Right lobe of liver (tissue), 6 donors: ENCODE measurements around the gene PARP8. TPM values are rescaled to one million over a fixed set of nuclear protein-coding genes. Genes with fewer than 3 reads are reported as not detected.
"Not testable (repeated sequence)": the region's sequence is repeated elsewhere in the genome, so short reads cannot be mapped to it uniquely, and the experiment has no call there.

Experiments used
- ATAC-seq, 4 donors: fragments of 200-7000 bp; cut with Tn5 transposase; one replicate each; pipeline ENCODE4 v1.9.1; 2020; ENCODE audit warnings: mild to moderate bottlenecking in 4 of 4, moderate library complexity in 4 of 4
- DNase-seq, 3 donors: peaks; one replicate each; pipeline ENCODE4 v3.0.0-alpha.2; 2020
- H3K27ac ChIP-seq, 3 donors: fragments of 200-600 bp; one replicate each; pipeline ENCODE4 v1.8.0; 2022
- H3K27me3 ChIP-seq, 2 donors: fragments of 200-600 bp; one replicate each; pipeline ENCODE4 v1.8.0; 2022
- H3K36me3 ChIP-seq, 4 donors: fragments of 200-600 bp; sonication (generic) in 1 of 4; one replicate each; pipeline versions ENCODE4 v1.5.1 to v1.8.0; 2017 to 2022; ENCODE audit warnings: control low read depth in 1 of 4
- H3K4me1 ChIP-seq, 4 donors: fragments of 200-600 bp; sonication (generic) in 1 of 4; one replicate each; pipeline versions ENCODE4 v1.5.1 to v1.8.0; 2017 to 2022; ENCODE audit warnings: control low read depth in 1 of 4
- H3K4me3 ChIP-seq, 3 donors: fragments of 200-600 bp; one replicate each; pipeline ENCODE4 v1.8.0; 2022
- H3K9me3 ChIP-seq, 4 donors: fragments of 200-600 bp; sonication (generic) in 1 of 4; one replicate each; pipeline versions ENCODE4 v1.5.1 to v1.8.0; 2017 to 2022; ENCODE audit warnings: control low read depth in 1 of 4
- CTCF ChIP-seq, 4 donors: fragments of 200-600 bp in 3 of 4; fragments of 450-650 bp in 1 of 4; IDR thresholded peaks; one replicate each; pipeline versions ENCODE4 v1.5.1 to v1.8.0; 2016 to 2022; ENCODE audit warnings: antibody characterized with exemption in 4 of 4, mild to moderate bottlenecking in 2 of 4
- POLR2A ChIP-seq: fragments of 450-650 bp; IDR thresholded peaks from one replicate; pipeline ENCODE4 v1.6.1; 2017; ENCODE audit warnings: antibody characterized with exemption, mild to moderate bottlenecking
- WGBS: methylation state at CpG from one replicate; pipeline ENCODE4 v1.1.6; 2018; ENCODE audit warnings: low coverage, low lambda C conversion rate; ENCODE audit not compliant: insufficient coverage; ENCODE audit errors: missing lambda C conversion rate; 5-methylcytosine and 5-hydroxymethylcytosine counted together
- intact Hi-C, 2 donors: fragments of 100-400 bp; cut with DNase I; formaldehyde crosslinking; loops; one replicate each; pipeline versions ENCODE4 v1.11.2 to v1.14.1; 2022
- total RNA-seq, 6 experiments: library from RNA; depleted of rRNA in 2 of 6; stranded (reverse); fragments of >200 nt in 2 of 6; fragmentation: NEBNext Ultra II Directional in 3 of 6; extraction: Animal tissue kit (Norgen Biotek cat#: 25700) in 3 of 6; gene quantifications; one replicate each; pipeline versions ENCODE4 v1.1.0 to v1.2.4, GENCODE V29; 2016 to 2023
- donor health status: DM: no; HTN: yes; CAD: no.
- donor health status: DM: no; HTN: no; CAD: no.
- donor health status: DM: no; HTN: no; CAD: no.
- donor health status: DM: no; HTN: yes; CAD: no.
- donor health status: DM: no; HTN: yes; CAD: no.

PARP8 gene
- total RNA-seq, 6 experiments from 2014 or later = 4.9 to 14.1 (median 10.1) TPM

DNA sequence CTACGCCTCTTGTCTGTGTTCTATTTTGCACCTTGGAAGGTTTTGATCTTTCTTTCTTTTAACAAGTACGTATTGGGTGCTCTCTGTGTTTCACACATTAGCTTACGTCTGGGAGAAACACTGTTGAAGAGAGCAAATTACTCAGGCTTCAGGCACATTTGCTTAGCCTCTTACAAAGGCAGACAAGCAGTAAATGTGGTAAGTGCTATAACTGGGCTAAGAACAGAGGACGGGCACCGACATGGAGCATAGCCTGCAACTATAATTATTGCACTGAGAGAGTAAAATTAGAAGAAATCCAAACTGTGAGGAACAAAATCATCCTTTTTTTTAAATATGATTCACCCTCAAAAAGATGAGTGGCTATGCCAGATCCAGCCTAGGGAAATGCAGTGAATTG lies 9.4 kb upstream of the PARP8 start:
- TF ChIP-seq CTCF (IDR thresholded peaks at IDR 0.05) = no peak
- no peak for TF ChIP-seq POLR2A
- no peaks in the 10 kb centered on the region for H3K4me1 ChIP-seq
- no peaks in the 10 kb centered on the region for H3K9me3 ChIP-seq
- no peak for DNase-seq
- H3K36me3 ChIP-seq = no peaks in the 10 kb centered on the region
- no peak overlapping the region for H3K27ac ChIP-seq
- H3K4me3 ChIP-seq = no peak overlapping the region
- H3K27me3 ChIP-seq = no peaks in the 10 kb centered on the region
- intact Hi-C loops = no loop called here
- no peak for ATAC-seq
- WGBS = 81% methylated on average over 5 of the region's 5 CpGs

GRCh38 chr5:50658246-50658645 lies 8.2 kb upstream of the PARP8 start:
- H3K36me3 ChIP-seq = no peaks in the 10 kb centered on the region
- H3K4me3 ChIP-seq = no peak overlapping the region
- DNase-seq = no peak
- ATAC-seq = no peak
- intact Hi-C loops = no loop called here
- H3K27me3 ChIP-seq = no peaks in the 10 kb centered on the region
- H3K27ac ChIP-seq = no peak overlapping the region
- WGBS = 63% methylated on average over 1 of the region's 1 CpG
- H3K4me1 ChIP-seq = no peaks in the 10 kb centered on the region
- TF ChIP-seq CTCF (IDR thresholded peaks at IDR 0.05) (no peak), POLR2A (no peak)
- no peaks in the 10 kb centered on the region for H3K9me3 ChIP-seq

GRCh38 chr5:50663636-50664035 lies 2.8 kb upstream of the PARP8 start:
- H3K4me1 ChIP-seq = no peaks in the 10 kb centered on the region
- no peak for TF ChIP-seq CTCF (IDR thresholded peaks at IDR 0.05)
- no peak for TF ChIP-seq POLR2A
- no peaks in the 10 kb centered on the region for H3K36me3 ChIP-seq
- no peak overlapping the region for H3K4me3 ChIP-seq
- intact Hi-C loops = no loop called here
- H3K9me3 ChIP-seq = no peaks in the 10 kb centered on the region
- no peak overlapping the region for H3K27ac ChIP-seq
- DNase-seq = peak in 2 of 3 donors; percentile 42 to 56
- ATAC-seq = peak in 3 of 4 donors; percentile 10 to 49 (median 36)
- 60% methylated on average over 4 of the region's 4 CpGs for whole genome bisulfite sequencing
- no peaks in the 10 kb centered on the region for H3K27me3 ChIP-seq

DNA sequence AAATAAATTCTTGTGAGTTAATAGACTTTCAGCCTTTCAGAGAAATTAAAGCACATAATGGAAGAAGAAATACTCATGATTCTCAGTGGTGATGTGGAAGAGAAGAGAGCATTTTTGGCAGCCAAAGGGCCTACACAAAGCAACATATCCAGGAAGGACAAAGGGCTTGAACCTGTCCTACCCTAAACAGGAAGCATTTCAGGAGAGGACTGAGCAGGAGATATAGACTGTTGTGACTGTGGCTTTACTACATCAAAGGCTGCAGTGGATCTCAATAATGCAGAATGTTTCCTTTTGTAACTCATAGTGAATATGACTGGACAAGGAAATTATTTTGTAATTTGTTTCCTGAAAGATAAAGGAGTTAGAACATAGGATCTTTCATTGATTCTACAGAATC lies 1.3 kb upstream of the PARP8 start:
- Histone ChIP-seq H3K27me3 (no peaks in the 10 kb centered on the region), H3K9me3 (no peaks in the 10 kb centered on the region), H3K4me3 (no peak overlapping the region), H3K36me3 (no peaks in the 10 kb centered on the region), H3K4me1 (no peaks in the 10 kb centered on the region), H3K27ac (no peak overlapping the region)
- DNase-seq = no peak
- peak in 3 of 4 donors; percentile 29 to 47 (median 41) for ATAC-seq
- TF ChIP-seq POLR2A (no peak), CTCF (IDR thresholded peaks at IDR 0.05) (no peak)
- intact Hi-C loops = no loop called here

GRCh38 chr5:50665761-50666202 lies 655 bp upstream of the PARP8 start:
- Histone ChIP-seq H3K27ac (peak overlapping the region in 2 of 3 donors; percentile 44 to 72), H3K4me3 (peak overlapping the region in 2 of 3 donors; percentile 76 to 89)
- WGBS = 49% methylated on average over 8 of the region's 8 CpGs
- intact Hi-C loops, H3K36me3 ChIP-seq, ATAC-seq, H3K4me1 ChIP-seq, H3K9me3 ChIP-seq, DNase-seq, H3K27me3 ChIP-seq: not testable (repeated sequence)
